Kidney (tissue), 14 donors: ENCODE data around the gene MAML1. TPM values are rescaled to one million over a fixed set of nuclear protein-coding genes. Genes with fewer than 3 reads are reported as not detected.

ENCODE experiments used
- DNase-seq, 5 donors: peaks; one replicate each; pipeline ENCODE4 v3.0.0-alpha.2; 2013 to 2020
- FAIRE-seq: peaks from 2 replicates; lab custom pipeline; 2012; peaks lifted over from hg19 to GRCh38; lab: Jason Lieb, UNC
- H3K27ac ChIP-seq, 2 donors: one replicate each; pipeline ENCODE4 v1.7.0; 2013; ENCODE audit warnings: low read depth in 2 of 2, low read length in 2 of 2, inconsistent platforms in 1 of 2
- H3K27me3 ChIP-seq: one replicate; pipeline ENCODE4 v1.7.1; 2013; ENCODE audit warnings: low read length, inconsistent platforms; ENCODE audit not compliant: control insufficient read depth, insufficient read depth
- H3K36me3 ChIP-seq, 3 donors: one replicate each; pipeline versions ENCODE4 v1.7.0 to v1.7.1; 2013; ENCODE audit warnings: low read length in 3 of 3, control low read depth in 1 of 3, inconsistent platforms in 1 of 3; ENCODE audit not compliant: insufficient read depth in 3 of 3, control insufficient read depth in 2 of 3
- H3K4me1 ChIP-seq, 3 donors: one replicate each; pipeline versions ENCODE4 v1.7.0 to v1.7.1; 2013; ENCODE audit warnings: low read length in 3 of 3, inconsistent platforms in 1 of 3, low read depth in 1 of 3; ENCODE audit not compliant: control insufficient read depth in 2 of 3, insufficient read depth in 2 of 3
- H3K4me3 ChIP-seq, 3 donors: one replicate each; pipeline versions ENCODE4 v1.7.0 to v1.8.1; 2013; ENCODE audit warnings: low read length in 3 of 3, control low read depth in 1 of 3, inconsistent platforms in 1 of 3
- H3K9ac ChIP-seq, 3 donors: one replicate each; pipeline versions ENCODE4 v1.7.0 to v1.7.1; 2013; ENCODE audit warnings: low read length in 3 of 3, control low read depth in 1 of 3, inconsistent platforms in 1 of 3
- H3K9me3 ChIP-seq, 3 donors: one replicate each; pipeline versions ENCODE4 v1.7.0 to v1.7.1; 2013; ENCODE audit warnings: low read length in 3 of 3, control low read depth in 1 of 3, inconsistent platforms in 1 of 3; ENCODE audit not compliant: control insufficient read depth in 2 of 3, insufficient read depth in 1 of 3
- CTCF ChIP-seq: IDR thresholded peaks from 3 replicates; pipeline ENCODE4 v1.5.1; 2012; ENCODE audit warnings: mild to moderate bottlenecking, moderate library complexity, borderline replicate concordance; ENCODE audit not compliant: insufficient read depth; ENCODE audit errors: extremely low read depth
- intact Hi-C: fragments of 100-400 bp; cut with DNase I; formaldehyde crosslinking; loops from one replicate; pipeline ENCODE4 v1.11.1; 2022
- polyA plus RNA-seq: library from polyadenylated mRNA; stranded (reverse); fragments of 350-450 nt; fragmentation: Illumina TruSeq; extraction: RNeasy Lipid Tissue Mini Kit (QIAGEN cat#74804); gene quantifications from one replicate; pipeline ENCODE4 v1.2.3, GENCODE V29; 2014; ENCODE audit warnings: low read depth, low replicate concordance; ENCODE audit not compliant: insufficient read depth
- total RNA-seq: library from RNA; stranded (reverse); fragmentation: NEBNext Ultra II Directional; extraction: Animal tissue kit (Norgen Biotek cat#: 25700); gene quantifications from one replicate; pipeline ENCODE4 v1.2.1, GENCODE V29; 2021
- donor health status: control.
- donor health status: control.
- donor health status: control.
- donor health status: control.
- donor health status: control.
- donor health status: DM: yes; HTN: yes; CAD: no.
- donor health status: Normal renal cell carcinoma (clear cell type).

MAML1 gene
- total and polyA plus RNA-seq, 2 donors from 2014 or later: 5.3 to 26.8 TPM

- no peak overlapping the region for H3K4me3 ChIP-seq
- H3K4me1 ChIP-seq: peaks cover 0 to 15% (median 14%) of the 10 kb centered on the region in 3 donors
- no peaks in the 10 kb centered on the region for H3K9me3 ChIP-seq
- no peak overlapping the region for H3K27ac ChIP-seq
- TF ChIP-seq CTCF: no peak
- FAIRE-seq (no peak), DNase-seq (no peak)
- H3K9ac ChIP-seq: no peak overlapping the region
- H3K27me3 ChIP-seq: no peaks in the 10 kb centered on the region
- H3K36me3 ChIP-seq: peaks cover 4 to 50% (median 34%) of the 10 kb centered on the region in 3 donors
- intact Hi-C loops: no loop called here
Observed at GRCh38 chr5:179769796-179770195, 37.2 kb downstream of the MAML1 start.

DNA sequence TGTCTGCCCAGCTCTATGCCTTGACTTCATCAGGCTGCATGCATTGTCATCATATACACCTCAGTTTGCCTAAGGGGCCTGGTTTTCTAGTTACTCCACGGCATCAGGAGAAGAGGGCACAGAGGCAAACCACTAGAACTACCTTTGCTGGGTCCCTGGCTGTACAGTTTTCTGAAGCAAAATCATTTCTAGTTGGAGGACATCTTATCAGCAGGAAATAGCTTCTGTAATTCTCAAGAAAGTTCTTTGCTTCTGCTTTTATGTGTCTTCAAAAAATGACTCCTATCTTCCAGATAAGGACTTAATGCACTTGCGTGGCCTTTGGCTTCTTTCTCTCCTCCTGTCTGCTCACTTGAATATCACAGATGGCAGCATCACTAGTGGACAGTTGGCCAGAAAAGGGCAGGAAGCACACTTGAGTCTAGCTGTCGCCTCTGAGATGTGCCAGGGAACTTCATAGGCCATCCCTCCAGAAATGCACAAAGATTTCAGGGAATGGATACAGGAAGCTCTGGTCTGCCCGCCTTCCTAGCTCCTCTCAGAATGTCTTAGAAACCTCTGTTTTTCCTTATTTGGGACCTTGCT is 38.8 kb downstream of the MAML1 start:
- Histone ChIP-seq H3K27ac (no peak overlapping the region), H3K4me3 (no peak overlapping the region), H3K27me3 (no peaks in the 10 kb centered on the region), H3K9ac (no peak overlapping the region), H3K9me3 (no peaks in the 10 kb centered on the region), H3K4me1 (peaks cover 0 to 5% (median 3%) of the 10 kb centered on the region in 3 donors), H3K36me3 (peaks cover 4 to 47% (median 41%) of the 10 kb centered on the region in 3 donors)
- no peak for DNase-seq
- no peak for FAIRE-seq
- no peak for TF ChIP-seq CTCF
- intact Hi-C loops: no loop called here

DNA sequence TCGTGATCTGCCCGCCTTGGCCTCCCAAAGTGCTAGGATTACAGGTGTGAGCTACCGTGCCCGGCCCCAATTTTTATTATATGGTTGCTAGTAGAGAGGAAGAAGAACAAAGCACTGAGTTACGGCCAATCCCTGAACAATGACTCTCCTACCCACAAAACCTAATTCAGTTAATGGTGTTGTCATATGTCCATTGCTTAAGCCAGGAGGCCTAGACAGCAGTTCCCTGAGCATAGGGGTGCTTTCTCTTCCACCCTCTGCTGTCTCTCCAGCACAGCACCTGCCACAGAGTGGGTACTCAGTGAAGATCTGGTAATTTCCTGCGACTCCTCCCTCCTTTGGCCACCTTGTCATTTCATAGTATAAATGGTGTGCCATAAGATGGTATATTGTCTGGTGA is 39.7 kb downstream of the MAML1 start:
- TF ChIP-seq CTCF: no peak
- H3K9ac ChIP-seq: no peak overlapping the region
- H3K27me3 ChIP-seq: no peaks in the 10 kb centered on the region
- DNase-seq: no peak
- FAIRE-seq: no peak
- H3K4me1 ChIP-seq: peaks cover 0 to 5% (median 3%) of the 10 kb centered on the region in 3 donors
- H3K4me3 ChIP-seq: no peak overlapping the region
- no peak overlapping the region for H3K27ac ChIP-seq
- H3K36me3 ChIP-seq: peaks cover 4 to 47% (median 41%) of the 10 kb centered on the region in 3 donors
- intact Hi-C loops: no loop called here
- H3K9me3 ChIP-seq: no peaks in the 10 kb centered on the region

GRCh38 chr5:179773686-179774040 is 41.0 kb downstream of the MAML1 start:
- FAIRE-seq: no peak
- peaks cover 4 to 49% (median 47%) of the 10 kb centered on the region in 3 donors for H3K36me3 ChIP-seq
- peak in 1 of 5 donors; percentile 44 for DNase-seq
- no peaks in the 10 kb centered on the region for H3K9me3 ChIP-seq
- intact Hi-C loops: no loop called here
- no peak for TF ChIP-seq CTCF
- no peak overlapping the region for H3K27ac ChIP-seq
- H3K4me3 ChIP-seq: no peak overlapping the region
- no peak overlapping the region for H3K9ac ChIP-seq
- peaks cover 0 to under 1% (median 0%) of the 10 kb centered on the region in 3 donors for H3K4me1 ChIP-seq
- H3K27me3 ChIP-seq: no peaks in the 10 kb centered on the region
